Caco-2 (cell line): ENCODE measurements around the gene SLCO4A1. TPM values are rescaled to one million over a fixed set of nuclear protein-coding genes. Genes with fewer than 3 reads are reported as not detected.
"Not testable (repeated sequence)": the region's sequence is repeated elsewhere in the genome, so short reads cannot be mapped to it uniquely, and the experiment has no call there.

Experiments used
- BruUV-seq: library from RNA; stranded (reverse); fragments of 400-500 nt; replicated peaks from 2 replicates; lab custom pipeline; 2021; lab: Mats Ljungman, UMichigan
- CTCF ChIA-PET: fragments of 300-600 bp; sonication (Branson Sonifier 250); formaldehyde crosslinking; loops from one replicate; lab custom pipeline; 2022; ENCODE audit warnings: antibody characterized with exemption; lab: Charles Lee
- POLR2A ChIA-PET: fragments of 300-600 bp; sonication (Branson Sonifier 250); formaldehyde crosslinking; loops from one replicate; lab custom pipeline; 2022; ENCODE audit warnings: antibody characterized with exemption; lab: Charles Lee
- DNase-seq, 2 experiments: peaks; one replicate each; pipeline versions ENCODE4 v3.0.0 to v3.0.0-alpha.2; 2020 to 2022
- H3K27me3 ChIP-seq: replicated peaks from 2 replicates; pipeline ENCODE4 v1.6.0; 2011; ENCODE audit warnings: low read length; ENCODE audit not compliant: control insufficient read depth, insufficient read depth
- H3K36me3 ChIP-seq: 2 replicates; pipeline ENCODE4 v1.5.1; 2011; ENCODE audit warnings: low read length; ENCODE audit not compliant: control insufficient read depth, insufficient read depth
- H3K4me1 ChIP-seq: fragments of 250-450 bp; sonication (Bioruptor Pico); 2 replicates; pipeline ENCODE4 v1.5.1; 2020; ENCODE audit warnings: mild to moderate bottlenecking
- H3K4me3 ChIP-seq: 2 replicates; pipeline ENCODE4 v1.5.1; 2011; ENCODE audit warnings: low read depth, mild to moderate bottlenecking, control low read depth, low read length
- H3K9me3 ChIP-seq: fragments of 250-450 bp; sonication (Bioruptor Pico); 2 replicates; pipeline ENCODE4 v1.5.1; 2020; ENCODE audit warnings: mild to moderate bottlenecking, moderate library complexity
- H3K27ac Mint-ChIP-seq: one replicate; pipeline ENCODE4 v1.8.0; 2022; ENCODE audit warnings: mixed read lengths; ENCODE audit not compliant: unreplicated experiment
- H3K27me3 Mint-ChIP-seq: one replicate; pipeline ENCODE4 v1.8.0; 2022; ENCODE audit warnings: mixed read lengths; ENCODE audit not compliant: insufficient read depth, unreplicated experiment
- H3K36me3 Mint-ChIP-seq: one replicate; pipeline ENCODE4 v1.8.0; 2022; ENCODE audit warnings: mild to moderate bottlenecking, mixed read lengths; ENCODE audit not compliant: insufficient read depth, unreplicated experiment
- H3K4me1 Mint-ChIP-seq: one replicate; pipeline ENCODE4 v1.8.0; 2022; ENCODE audit warnings: low read depth, mixed read lengths; ENCODE audit not compliant: unreplicated experiment
- H3K4me3 Mint-ChIP-seq: one replicate; pipeline ENCODE4 v1.8.0; 2022; ENCODE audit warnings: mild to moderate bottlenecking, moderate library complexity, mixed read lengths; ENCODE audit not compliant: unreplicated experiment
- H3K9me3 Mint-ChIP-seq: one replicate; pipeline ENCODE4 v1.8.0; 2022; ENCODE audit warnings: mixed read lengths; ENCODE audit not compliant: unreplicated experiment
- intact Hi-C: fragments of 100-400 bp; cut with micrococcal nuclease; formaldehyde crosslinking; loops from one replicate; pipeline ENCODE4 v1.10.0; 2022; ENCODE audit not compliant: unreplicated experiment
- total RNA-seq: library from RNA; stranded (reverse); gene quantifications from 2 replicates; pipeline ENCODE4 v1.2.3, GENCODE V29; 2022
- TF ChIP-seq, protein P1 (sequence below), 2 experiments: fragments of 200-600 bp in 1 of 2; IDR thresholded peaks; 1 replicate in 1 of 2; 2 replicates in 1 of 2; pipeline versions ENCODE4 v1.5.1 to v1.8.0; 2011 to 2022; ENCODE audit warnings: antibody characterized with exemption in 1 of 2, control low read depth in 1 of 2, inconsistent platforms in 1 of 2, low read depth in 1 of 2, low read length in 1 of 2, mild to moderate bottlenecking in 1 of 2, moderate library complexity in 1 of 2; ENCODE audit not compliant: insufficient read depth in 1 of 2, severe bottlenecking in 1 of 2, unreplicated experiment in 1 of 2

The SLCO4A1 gene
- total RNA-seq, 1 experiment from 2014 or later: 18.7 TPM

DNA sequence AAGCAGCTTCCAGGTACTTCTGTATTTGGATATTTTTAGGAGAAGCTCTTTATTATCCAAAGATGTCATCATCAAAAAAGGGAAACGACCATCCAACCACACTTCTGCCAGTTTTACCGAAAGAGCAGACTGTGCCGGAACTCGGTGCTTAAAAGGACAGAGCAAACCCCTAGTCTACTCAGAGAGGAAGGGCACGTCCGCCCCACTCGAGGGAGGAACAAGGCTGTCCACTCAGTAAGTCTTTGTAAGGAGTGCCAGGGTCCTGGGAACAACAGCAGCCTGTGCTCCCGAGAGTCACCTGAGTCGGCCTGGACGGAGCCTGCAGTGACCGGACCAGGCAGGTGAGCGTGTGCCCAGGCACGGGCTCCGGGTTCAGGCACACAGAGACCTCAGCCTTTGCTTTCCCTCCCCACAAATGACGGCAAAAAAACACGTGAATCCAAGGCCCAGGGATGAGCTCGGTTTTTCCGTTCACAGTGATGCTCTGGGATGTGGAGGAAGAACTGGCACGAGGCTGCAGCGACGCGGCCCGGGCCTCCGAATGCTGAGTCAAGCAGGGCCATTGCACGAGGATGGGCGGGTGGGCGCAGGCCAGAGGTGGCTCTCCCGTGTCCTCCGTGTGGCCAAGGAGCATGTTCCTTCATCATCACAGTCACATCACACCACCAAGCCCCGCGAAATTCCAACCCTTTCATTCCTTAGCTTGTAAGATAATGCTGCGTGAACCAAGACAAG, 17.4 kb upstream of the SLCO4A1 start:
- no TSS peak for BruUV-seq
- Mint-ChIP-seq H3K27me3 (no peaks in the 10 kb centered on the region), H3K4me3 (no peak overlapping the region), H3K4me1 (peaks cover 25% of the 10 kb centered on the region), H3K27ac (no peak overlapping the region), H3K9me3 (no peaks in the 10 kb centered on the region), H3K36me3 (peaks cover 7% of the 10 kb centered on the region)
- ChIA-PET CTCF (interaction anchor here (1.1 to 1.4 kb wide), 3 partner anchors 8 to 200 kb away, joined by 3 to 6 read pairs (median 4); no protein-coding TSS in a partner anchor), POLR2A (interaction anchor here (0.6 kb wide), 1 partner anchor 21 kb away, joined by 7 read pairs; no protein-coding TSS in a partner anchor)
- Histone ChIP-seq H3K36me3 (no peaks in the 10 kb centered on the region), H3K4me1 (peaks cover 33% of the 10 kb centered on the region), H3K9me3 (no peaks in the 10 kb centered on the region), H3K4me3 (no peak overlapping the region), H3K27me3 (no peaks in the 10 kb centered on the region)
- no peak for DNase-seq
- intact Hi-C loops: loop anchor here (1.0 kb wide), 1 partner anchor 27 kb away; no protein-coding TSS in a partner anchor
- TF ChIP-seq, protein P1, sequence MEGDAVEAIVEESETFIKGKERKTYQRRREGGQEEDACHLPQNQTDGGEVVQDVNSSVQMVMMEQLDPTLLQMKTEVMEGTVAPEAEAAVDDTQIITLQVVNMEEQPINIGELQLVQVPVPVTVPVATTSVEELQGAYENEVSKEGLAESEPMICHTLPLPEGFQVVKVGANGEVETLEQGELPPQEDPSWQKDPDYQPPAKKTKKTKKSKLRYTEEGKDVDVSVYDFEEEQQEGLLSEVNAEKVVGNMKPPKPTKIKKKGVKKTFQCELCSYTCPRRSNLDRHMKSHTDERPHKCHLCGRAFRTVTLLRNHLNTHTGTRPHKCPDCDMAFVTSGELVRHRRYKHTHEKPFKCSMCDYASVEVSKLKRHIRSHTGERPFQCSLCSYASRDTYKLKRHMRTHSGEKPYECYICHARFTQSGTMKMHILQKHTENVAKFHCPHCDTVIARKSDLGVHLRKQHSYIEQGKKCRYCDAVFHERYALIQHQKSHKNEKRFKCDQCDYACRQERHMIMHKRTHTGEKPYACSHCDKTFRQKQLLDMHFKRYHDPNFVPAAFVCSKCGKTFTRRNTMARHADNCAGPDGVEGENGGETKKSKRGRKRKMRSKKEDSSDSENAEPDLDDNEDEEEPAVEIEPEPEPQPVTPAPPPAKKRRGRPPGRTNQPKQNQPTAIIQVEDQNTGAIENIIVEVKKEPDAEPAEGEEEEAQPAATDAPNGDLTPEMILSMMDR (IDR thresholded peaks at IDR 0.05; ENCODE audit: insufficient read depth in 1 of 2, low read depth in 1 of 2, low read length in 1 of 2, severe bottlenecking in 1 of 2, unreplicated experiment in 1 of 2): no peak

DNA sequence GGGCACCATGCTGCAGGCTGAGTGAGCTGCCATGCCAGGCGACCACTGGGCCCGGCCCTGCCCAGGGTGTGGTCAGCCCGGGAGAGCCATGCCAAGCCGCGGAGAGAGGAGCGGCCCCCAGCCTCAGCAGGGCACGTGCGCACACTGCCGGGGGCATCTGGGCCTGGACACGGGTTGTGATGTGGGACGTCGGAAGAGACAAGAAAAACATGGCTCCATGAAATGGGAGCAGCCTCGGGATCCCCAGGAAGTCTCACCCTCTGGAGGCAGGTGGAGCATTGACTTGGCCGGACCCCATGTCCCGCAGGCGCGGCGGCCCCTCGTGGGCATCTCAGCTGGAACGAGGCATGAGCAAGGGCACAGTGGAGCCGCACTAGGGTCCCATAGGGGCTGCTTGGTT, 16.8 kb upstream of the SLCO4A1 start:
- no peak overlapping the region for H3K27ac Mint-ChIP-seq
- TF ChIP-seq, protein P1 (IDR thresholded peaks at IDR 0.05; ENCODE audit: insufficient read depth in 1 of 2, low read depth in 1 of 2, low read length in 1 of 2, severe bottlenecking in 1 of 2, unreplicated experiment in 1 of 2): no peak
- POLR2A ChIA-PET: no interaction called here
- DNase-seq: no peak
- H3K27me3 Mint-ChIP-seq: no peaks in the 10 kb centered on the region
- H3K27me3 ChIP-seq: no peaks in the 10 kb centered on the region
- H3K4me1 ChIP-seq: peaks cover 33% of the 10 kb centered on the region
- no peak overlapping the region for H3K4me3 Mint-ChIP-seq
- H3K36me3 ChIP-seq: no peaks in the 10 kb centered on the region
- H3K9me3 ChIP-seq: no peaks in the 10 kb centered on the region
- H3K4me1 Mint-ChIP-seq: peaks cover 25% of the 10 kb centered on the region
- H3K9me3 Mint-ChIP-seq: no peaks in the 10 kb centered on the region
- intact Hi-C loops: no loop called here
- CTCF ChIA-PET: interaction anchor here (1.4 kb wide), 1 partner anchor 9 kb away, joined by 6 read pairs; no protein-coding TSS in a partner anchor
- no TSS peak for BruUV-seq
- no peak overlapping the region for H3K4me3 ChIP-seq
- peaks cover 7% of the 10 kb centered on the region for H3K36me3 Mint-ChIP-seq

DNA sequence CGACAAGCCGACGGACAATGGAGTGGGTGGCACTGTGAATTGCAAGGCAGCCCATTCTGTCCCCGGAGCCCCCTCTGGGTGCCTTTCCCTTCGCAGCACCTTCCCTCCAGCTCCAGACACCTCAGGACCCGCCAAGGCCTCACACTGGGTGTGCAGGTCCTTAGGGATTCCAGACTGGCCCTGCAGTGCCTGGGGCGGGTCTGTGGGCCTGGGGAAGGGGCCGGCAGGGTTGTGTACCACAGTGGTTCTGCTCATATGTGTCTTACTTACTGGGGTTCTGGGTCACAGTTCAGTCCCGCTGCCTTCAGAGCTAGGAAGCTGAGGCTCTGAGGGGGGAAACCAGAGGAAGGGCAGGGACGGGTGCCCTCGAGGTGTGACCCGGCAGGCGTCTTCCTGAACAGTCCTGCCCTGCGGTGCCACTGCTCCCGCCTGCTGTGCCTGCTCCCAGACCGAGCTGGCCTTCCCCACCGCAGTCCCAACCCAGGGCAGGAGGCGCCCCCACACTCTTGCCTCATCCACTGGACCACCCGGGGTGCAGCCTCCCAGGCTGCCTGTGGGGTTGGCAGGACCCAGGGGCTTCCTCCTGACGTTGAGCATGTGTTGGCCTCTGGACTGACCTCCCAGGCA, 16.3 kb upstream of the SLCO4A1 start:
- H3K9me3 ChIP-seq: no peaks in the 10 kb centered on the region
- CTCF ChIA-PET: interaction anchor here (1.4 kb wide), 1 partner anchor 9 kb away, joined by 6 read pairs; no protein-coding TSS in a partner anchor
- peaks cover 33% of the 10 kb centered on the region for H3K4me1 ChIP-seq
- no peak overlapping the region for H3K4me3 ChIP-seq
- H3K36me3 Mint-ChIP-seq: peaks cover 7% of the 10 kb centered on the region
- intact Hi-C loops: no loop called here
- no peaks in the 10 kb centered on the region for H3K9me3 Mint-ChIP-seq
- H3K27ac Mint-ChIP-seq: no peak overlapping the region
- no TSS peak for BruUV-seq
- TF ChIP-seq, protein P1 (IDR thresholded peaks at IDR 0.05; ENCODE audit: insufficient read depth in 1 of 2, low read depth in 1 of 2, low read length in 1 of 2, severe bottlenecking in 1 of 2, unreplicated experiment in 1 of 2): no peak
- peaks cover 25% of the 10 kb centered on the region for H3K4me1 Mint-ChIP-seq
- POLR2A ChIA-PET: no interaction called here
- no peaks in the 10 kb centered on the region for H3K27me3 Mint-ChIP-seq
- DNase-seq: no peak
- H3K4me3 Mint-ChIP-seq: no peak overlapping the region
- H3K36me3 ChIP-seq: no peaks in the 10 kb centered on the region
- H3K27me3 ChIP-seq: no peaks in the 10 kb centered on the region

DNA sequence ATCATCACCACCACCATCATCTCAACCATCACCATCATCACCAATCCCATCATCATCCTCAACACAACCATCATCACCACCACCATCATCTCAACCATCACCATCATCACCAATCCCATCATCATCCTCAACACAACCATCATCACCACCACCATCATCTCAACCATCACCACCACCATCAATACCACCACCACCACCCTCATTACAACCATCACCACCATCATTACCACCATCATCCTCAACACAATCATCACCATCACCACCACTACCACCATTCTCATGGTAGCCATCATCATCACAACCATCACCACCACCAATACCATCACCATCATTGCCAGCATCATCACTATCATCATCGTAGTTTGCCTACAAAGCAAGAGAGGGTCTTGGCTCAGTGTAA, 14.9 kb upstream of the SLCO4A1 start:
- peaks cover 24% of the 10 kb centered on the region for H3K4me1 ChIP-seq
- H3K4me1 Mint-ChIP-seq: peaks cover 19% of the 10 kb centered on the region
- CTCF ChIA-PET, H3K4me3 Mint-ChIP-seq, H3K27me3 Mint-ChIP-seq, intact Hi-C loops, H3K36me3 ChIP-seq, H3K36me3 Mint-ChIP-seq, H3K9me3 ChIP-seq, H3K27ac Mint-ChIP-seq, DNase-seq, H3K4me3 ChIP-seq, BruUV-seq, H3K27me3 ChIP-seq, H3K9me3 Mint-ChIP-seq: not testable (repeated sequence)
- POLR2A ChIA-PET: interaction anchor here (0.6 kb wide), 1 partner anchor 15 kb away, joined by 3 read pairs; the partner anchor contains the start of gene SLCO4A1
